CD4-positive, alpha-beta T cell (primary cell): ENCODE results near the gene URB2. TPM values are rescaled to one million over a fixed set of nuclear protein-coding genes. Genes with fewer than 3 reads are reported as not detected.

ENCODE experiments used
- ATAC-seq: fragments of 200-7000 bp; cut with Tn5 transposase; one replicate; pipeline ENCODE4 v1.10.0; 2022; ENCODE audit warnings: mild to moderate bottlenecking; ENCODE audit not compliant: poor library complexity
- CTCF ChIA-PET: fragments of 350-600 bp; sonication (Branson Sonifier 250); formaldehyde crosslinking; loops from one replicate; lab custom pipeline; 2021; ENCODE audit warnings: antibody characterized with exemption, inconsistent platforms; lab: Charles Lee
- POLR2A ChIA-PET: fragments of 350-600 bp; sonication (Branson Sonifier 250); formaldehyde crosslinking; loops from one replicate; lab custom pipeline; 2021; ENCODE audit warnings: antibody characterized with exemption, inconsistent platforms; lab: Charles Lee
- DNase-seq, 14 experiments: peaks; one replicate each; pipeline ENCODE4 v3.0.0-alpha.2; 2013 to 2020; ENCODE audit warnings: mixed read lengths in 2 of 14
- H3K27ac ChIP-seq, 2 donors: one replicate each; pipeline versions ENCODE4 v1.5.1 to v1.7.0; 2013; ENCODE audit warnings: low read length in 2 of 2, low read depth in 1 of 2, mild to moderate bottlenecking in 1 of 2
- H3K27me3 ChIP-seq, 2 experiments: 1 replicate in 1 of 2; 2 replicates in 1 of 2; pipeline versions ENCODE4 v1.6.1 to v1.7.0; 2013; ENCODE audit warnings: low read length in 2 of 2, control low read depth in 1 of 2, mild to moderate bottlenecking in 1 of 2, moderate library complexity in 1 of 2; ENCODE audit not compliant: insufficient read depth in 2 of 2, control insufficient read depth in 1 of 2
- H3K36me3 ChIP-seq: one replicate; pipeline ENCODE4 v1.6.1; 2013; ENCODE audit warnings: low read length, control low read depth; ENCODE audit not compliant: insufficient read depth
- H3K4me1 ChIP-seq: one replicate; pipeline ENCODE4 v1.6.1; 2013; ENCODE audit warnings: low read length, control low read depth; ENCODE audit not compliant: insufficient read depth
- H3K4me3 ChIP-seq: one replicate; pipeline ENCODE4 v1.5.1; 2013; ENCODE audit warnings: mild to moderate bottlenecking, low read length, moderate library complexity
- H3K9me3 ChIP-seq, 2 experiments: 1 replicate in 1 of 2; 2 replicates in 1 of 2; pipeline versions ENCODE4 v1.6.1 to v1.7.0; 2013; ENCODE audit warnings: low read length in 2 of 2, mild to moderate bottlenecking in 2 of 2, control low read depth in 1 of 2, moderate library complexity in 1 of 2; ENCODE audit not compliant: control insufficient read depth in 1 of 2, insufficient read depth in 1 of 2
- H3K27ac Mint-ChIP-seq: one replicate; pipeline ENCODE4 v1.8.0; 2020; ENCODE audit warnings: mixed read lengths
- H3K27me3 Mint-ChIP-seq: one replicate; pipeline ENCODE4 v1.8.0; 2021; ENCODE audit warnings: mixed read lengths
- H3K36me3 Mint-ChIP-seq: one replicate; pipeline ENCODE4 v1.8.0; 2021; ENCODE audit warnings: low read depth, mixed read lengths
- H3K4me1 Mint-ChIP-seq: one replicate; pipeline ENCODE4 v1.8.0; 2021; ENCODE audit warnings: low read depth, mixed read lengths
- H3K4me3 Mint-ChIP-seq: one replicate; pipeline ENCODE4 v1.8.0; 2020; ENCODE audit warnings: mild to moderate bottlenecking, mixed read lengths
- H3K9me3 Mint-ChIP-seq: one replicate; pipeline ENCODE4 v1.8.0; 2020; ENCODE audit warnings: mixed read lengths
- CTCF ChIP-seq: fragments of 200-600 bp; IDR thresholded peaks from one replicate; pipeline ENCODE4 v1.8.0; 2022; ENCODE audit warnings: antibody characterized with exemption, mild to moderate bottlenecking
- intact Hi-C, 2 experiments: fragments of 100-400 bp; cut with DNase I in 1 of 2; cut with micrococcal nuclease in 1 of 2; formaldehyde crosslinking; loops; one replicate each; pipeline versions ENCODE4 v1.15.1 to v1.9.0; 2023 to 2025; cut with DNase I, micrococcal nuclease
- total RNA-seq, 174 experiments: library from RNA in 2 of 174; stranded (reverse) in 2 of 174; gene quantifications; one replicate each; pipeline ENCODE4 v1.2.3 and lab custom pipeline; 2021 to 2026

The URB2 gene
- total RNA-seq, 2 experiments from 2014 or later, result 4.1 to 4.2 TPM

- ChIA-PET CTCF (no interaction called here), POLR2A (no interaction called here)
- Mint-ChIP-seq H3K9me3 (no peaks in the 10 kb centered on the region), H3K36me3 (peaks cover 84% of the 10 kb centered on the region), H3K27me3 (no peaks in the 10 kb centered on the region), H3K4me1 (no peaks in the 10 kb centered on the region), H3K4me3 (no peak overlapping the region), H3K27ac (no peak overlapping the region)
- DNase-seq (no peak), ATAC-seq (no peak)
- no peak for TF ChIP-seq CTCF
- Histone ChIP-seq H3K4me3 (no peak overlapping the region), H3K4me1 (peaks cover 4% of the 10 kb centered on the region), H3K36me3 (peaks cover 73% of the 10 kb centered on the region), H3K27ac (no peak overlapping the region), H3K27me3 (no peaks in the 10 kb centered on the region), H3K9me3 (no peaks in the 10 kb centered on the region)
- intact Hi-C loops, result no loop called here
Observed at GRCh38 chr1:229645324-229645993, 19.4 kb downstream of the URB2 start.

GRCh38 chr1:229648406-229648805, 22.4 kb downstream of the URB2 start:
- Mint-ChIP-seq H3K36me3 (peaks cover 90% of the 10 kb centered on the region), H3K4me1 (no peaks in the 10 kb centered on the region), H3K27me3 (no peaks in the 10 kb centered on the region), H3K9me3 (no peaks in the 10 kb centered on the region), H3K27ac (no peak overlapping the region), H3K4me3 (no peak overlapping the region)
- Histone ChIP-seq H3K27me3 (no peaks in the 10 kb centered on the region), H3K9me3 (no peaks in the 10 kb centered on the region), H3K36me3 (peaks cover 86% of the 10 kb centered on the region), H3K27ac (no peak overlapping the region), H3K4me3 (no peak overlapping the region), H3K4me1 (no peaks in the 10 kb centered on the region)
- POLR2A ChIA-PET, result no interaction called here
- ATAC-seq, result no peak
- CTCF ChIA-PET, result interaction anchor here (1.6 kb wide), 1 partner anchor 13 kb away, joined by 4 read pairs; no protein-coding TSS in a partner anchor
- intact Hi-C loops, result no loop called here
- TF ChIP-seq CTCF, result no peak
- DNase-seq, result no peak

GRCh38 chr1:229650045-229650444, 24.0 kb downstream of the URB2 start:
- Histone ChIP-seq H3K4me1 (no peaks in the 10 kb centered on the region), H3K9me3 (no peaks in the 10 kb centered on the region), H3K27me3 (no peaks in the 10 kb centered on the region), H3K27ac (no peak overlapping the region), H3K36me3 (peaks cover 84% of the 10 kb centered on the region), H3K4me3 (no peak overlapping the region)
- Mint-ChIP-seq H3K4me3 (no peak overlapping the region), H3K36me3 (peaks cover 90% of the 10 kb centered on the region), H3K9me3 (no peaks in the 10 kb centered on the region), H3K4me1 (no peaks in the 10 kb centered on the region), H3K27ac (no peak overlapping the region), H3K27me3 (no peaks in the 10 kb centered on the region)
- intact Hi-C loops, result no loop called here
- ATAC-seq (no peak), DNase-seq (no peak)
- no peak for TF ChIP-seq CTCF
- ChIA-PET CTCF (interaction anchor here (1.1 kb wide), 1 partner anchor 10 kb away, joined by 3 read pairs; no protein-coding TSS in a partner anchor), POLR2A (no interaction called here)
